GM12874 (cell line): ENCODE results near the gene EBNA1BP2.

Experiments used
- TF ChIP-seq, protein P1 (sequence below): IDR thresholded peaks from 2 replicates; pipeline ENCODE4 v1.5.1; 2011; ENCODE audit warnings: low read depth, mild to moderate bottlenecking, control low read depth, low read length, moderate library complexity; ENCODE audit not compliant: insufficient read depth

Gene EBNA1BP2

DNA sequence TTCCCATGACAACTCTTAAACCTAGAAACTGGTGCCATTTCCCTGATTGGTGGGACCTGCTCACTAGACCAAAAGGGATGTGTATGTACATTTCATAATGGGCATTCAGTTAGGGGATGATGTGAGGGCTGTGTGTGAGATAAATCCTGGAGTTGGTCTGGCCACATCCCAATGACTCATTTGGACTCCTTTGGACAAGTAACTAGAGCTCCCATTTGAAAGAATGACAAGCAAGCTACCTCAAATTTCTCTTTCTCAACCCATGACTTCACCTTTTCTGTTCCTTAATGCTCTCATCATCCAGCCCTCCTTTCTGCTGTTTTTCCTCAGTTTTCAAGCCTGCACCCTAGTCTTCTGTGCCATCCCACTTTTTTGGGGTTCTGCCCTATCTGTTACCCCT, 27.9 kb downstream of the EBNA1BP2 start:
- TF ChIP-seq, protein P1, sequence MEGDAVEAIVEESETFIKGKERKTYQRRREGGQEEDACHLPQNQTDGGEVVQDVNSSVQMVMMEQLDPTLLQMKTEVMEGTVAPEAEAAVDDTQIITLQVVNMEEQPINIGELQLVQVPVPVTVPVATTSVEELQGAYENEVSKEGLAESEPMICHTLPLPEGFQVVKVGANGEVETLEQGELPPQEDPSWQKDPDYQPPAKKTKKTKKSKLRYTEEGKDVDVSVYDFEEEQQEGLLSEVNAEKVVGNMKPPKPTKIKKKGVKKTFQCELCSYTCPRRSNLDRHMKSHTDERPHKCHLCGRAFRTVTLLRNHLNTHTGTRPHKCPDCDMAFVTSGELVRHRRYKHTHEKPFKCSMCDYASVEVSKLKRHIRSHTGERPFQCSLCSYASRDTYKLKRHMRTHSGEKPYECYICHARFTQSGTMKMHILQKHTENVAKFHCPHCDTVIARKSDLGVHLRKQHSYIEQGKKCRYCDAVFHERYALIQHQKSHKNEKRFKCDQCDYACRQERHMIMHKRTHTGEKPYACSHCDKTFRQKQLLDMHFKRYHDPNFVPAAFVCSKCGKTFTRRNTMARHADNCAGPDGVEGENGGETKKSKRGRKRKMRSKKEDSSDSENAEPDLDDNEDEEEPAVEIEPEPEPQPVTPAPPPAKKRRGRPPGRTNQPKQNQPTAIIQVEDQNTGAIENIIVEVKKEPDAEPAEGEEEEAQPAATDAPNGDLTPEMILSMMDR: no peak

DNA sequence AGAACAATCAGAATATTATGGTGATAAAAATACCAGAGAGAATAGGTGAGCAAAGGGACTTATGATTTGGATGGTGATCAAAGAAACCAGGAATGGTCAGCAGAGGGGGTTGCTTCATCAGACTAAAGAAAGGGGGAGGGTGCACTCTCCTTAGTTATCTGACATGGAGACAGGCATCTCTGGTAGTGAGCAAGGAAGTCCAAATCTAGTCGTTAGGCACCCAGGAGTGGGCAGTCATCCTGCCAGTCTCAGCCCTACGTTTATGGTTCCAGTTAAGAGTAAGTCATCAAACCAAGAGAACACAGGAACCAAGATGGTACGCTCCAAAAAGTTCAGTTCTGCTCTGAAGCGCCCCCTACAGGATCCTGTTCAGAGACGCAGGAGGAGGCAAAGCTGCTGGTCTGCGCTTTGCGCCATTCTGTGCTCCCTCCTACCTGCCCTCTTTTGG, 28.6 kb downstream of the EBNA1BP2 start:
- TF ChIP-seq, protein P1: peak; percentile 52

DNA sequence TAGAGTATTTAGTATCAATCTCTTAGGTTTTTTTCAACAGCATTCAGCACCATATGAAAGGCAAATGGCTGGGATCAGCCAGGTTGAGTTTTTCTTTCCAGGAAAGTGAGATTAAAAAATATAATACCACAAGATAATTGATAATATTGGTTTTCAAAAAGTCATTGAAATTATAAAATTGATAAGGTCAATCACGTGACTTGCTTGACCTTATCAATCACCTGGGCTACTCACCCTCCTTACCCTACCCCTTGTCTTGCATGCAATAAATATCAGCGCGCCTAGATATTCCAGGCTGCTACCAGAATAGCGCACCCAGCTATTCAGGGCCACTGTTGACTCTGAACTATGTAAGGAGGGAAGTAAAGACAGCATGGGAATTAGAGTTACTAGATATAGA, 31.5 kb downstream of the EBNA1BP2 start:
- TF ChIP-seq, protein P1: no peak

DNA sequence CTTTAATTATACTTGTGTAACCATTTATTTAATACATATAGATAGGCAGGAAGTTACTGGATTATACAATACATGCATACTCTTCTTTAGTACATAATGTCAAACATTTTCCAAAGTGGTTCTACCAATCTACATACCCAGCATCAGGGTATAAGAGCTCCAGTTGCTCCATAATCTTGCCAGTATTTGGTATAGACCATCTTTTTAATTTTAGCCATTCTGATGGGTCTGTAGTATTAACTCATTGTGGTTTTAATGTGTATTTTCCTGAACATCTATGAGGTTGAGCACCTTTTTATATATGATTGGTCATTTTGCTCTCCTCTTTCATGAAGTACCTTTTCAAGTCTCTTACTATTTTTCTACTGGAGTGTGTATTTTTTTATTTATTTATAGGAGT, 32.1 kb downstream of the EBNA1BP2 start:
- TF ChIP-seq, protein P1: no peak

DNA sequence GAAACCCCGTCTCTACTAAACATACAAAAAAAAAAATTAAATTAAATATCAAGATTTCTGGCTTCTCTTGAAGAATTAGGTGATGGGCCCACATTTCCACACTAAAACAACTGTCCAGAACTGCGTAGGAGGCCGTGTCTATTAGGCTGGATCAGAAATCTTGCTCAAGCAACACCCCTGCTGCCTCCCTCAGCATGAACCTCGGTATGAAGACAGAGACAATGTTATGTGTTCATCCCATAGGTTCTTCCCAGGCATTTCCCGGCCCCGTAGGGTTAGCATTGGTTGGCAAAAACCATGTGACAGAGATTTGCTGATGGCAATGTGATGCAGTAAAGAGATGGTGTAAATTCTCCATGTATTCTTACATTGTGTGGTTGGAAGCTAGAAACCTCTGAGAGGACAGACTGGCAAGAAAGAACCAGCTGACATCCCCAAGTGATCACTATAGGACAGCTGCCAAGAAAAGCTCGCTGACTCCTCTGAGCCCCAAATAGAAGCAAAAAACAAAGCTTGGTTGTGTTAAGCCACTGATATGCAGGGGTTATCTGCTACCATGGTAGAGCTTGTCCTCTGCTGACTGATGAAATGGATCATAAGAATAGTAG, 34.5 kb downstream of the EBNA1BP2 start:
- TF ChIP-seq, protein P1: no peak

DNA sequence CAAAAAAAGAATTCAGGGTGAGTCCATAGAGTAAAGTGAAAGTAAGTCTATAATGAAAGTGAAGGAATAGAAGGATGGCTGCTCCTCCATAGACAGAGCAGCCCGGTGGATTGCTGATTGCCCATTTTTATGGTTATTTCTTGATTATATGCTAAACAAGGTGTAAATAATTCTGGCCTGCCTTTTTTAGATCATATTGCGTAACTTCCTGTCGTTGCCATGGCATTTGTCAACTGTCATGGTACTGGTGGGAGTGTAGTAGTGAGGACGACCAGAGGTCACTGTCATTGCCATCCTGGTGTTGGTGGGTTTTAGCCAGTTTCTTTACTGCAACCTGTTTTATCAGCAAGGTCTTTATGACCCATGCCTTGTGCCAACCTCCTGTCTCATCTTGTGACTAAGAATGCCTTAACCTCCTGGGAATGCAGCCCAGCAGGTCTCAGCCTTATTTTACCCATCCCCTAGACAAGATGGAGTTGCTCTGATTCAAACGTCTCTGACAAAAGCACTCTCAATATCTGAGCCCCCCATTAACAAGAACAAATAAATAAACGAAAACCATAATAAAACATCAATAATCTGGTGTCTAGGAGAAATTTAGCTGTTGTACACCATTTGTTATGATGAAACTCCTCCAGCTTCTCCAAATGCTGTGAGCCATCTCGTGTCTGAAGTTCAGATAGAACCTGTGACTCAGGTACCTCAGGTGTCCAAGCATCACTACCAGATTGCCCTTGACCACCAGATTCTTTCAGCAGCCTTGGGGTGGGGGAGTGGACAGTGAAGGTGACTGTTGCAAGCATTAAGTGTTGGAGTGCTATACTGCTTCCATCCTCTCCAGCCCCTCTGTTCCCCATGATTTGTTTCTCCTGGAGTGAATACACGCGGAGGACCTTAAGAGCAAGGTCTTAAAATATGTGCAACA, 36.0 kb downstream of the EBNA1BP2 start:
- TF ChIP-seq, protein P1: no peak

DNA sequence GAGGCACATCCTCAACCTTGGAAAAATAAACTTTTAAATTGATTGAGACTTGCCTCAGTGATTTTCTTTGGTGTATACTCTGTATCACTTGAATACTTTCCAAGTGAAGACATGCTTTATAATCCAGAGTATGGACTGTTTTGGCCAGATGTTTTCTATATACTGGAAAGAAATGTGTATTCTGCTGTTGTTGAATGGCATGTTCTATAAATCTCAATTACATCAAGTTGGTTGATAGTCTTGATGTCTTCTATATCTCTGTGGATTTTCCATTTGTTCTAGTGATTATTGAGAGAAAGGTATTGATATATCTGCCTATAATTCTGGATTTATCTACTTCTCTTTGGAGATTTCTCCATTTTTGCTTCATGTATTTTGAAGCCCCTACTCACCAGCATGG, 37.5 kb downstream of the EBNA1BP2 start:
- TF ChIP-seq, protein P1: no peak
